Heart right ventricle (tissue), 16 donors: Measurements from ENCODE around the gene SRGN. TPM values are rescaled to one million over a fixed set of nuclear protein-coding genes. Genes with fewer than 3 reads are reported as not detected.

Experiments used
- ATAC-seq, 8 donors: fragments of 200-7000 bp; cut with Tn5 transposase; one replicate each; pipeline ENCODE4 v1.9.1; 2020; ENCODE audit warnings: mild to moderate bottlenecking in 8 of 8, moderate library complexity in 8 of 8, moderate number of reproducible peaks in 1 of 8
- DNase-seq, 2 donors: peaks; one replicate each; pipeline ENCODE4 v3.0.0-alpha.2; 2020
- H3K27ac ChIP-seq, 10 donors: fragments of 200-600 bp; sonication (generic) in 2 of 10; one replicate each; pipeline versions ENCODE4 v1.5.0 to v1.8.0; 2020 to 2022; ENCODE audit warnings: mild to moderate bottlenecking in 3 of 10
- H3K27me3 ChIP-seq, 7 donors: fragments of 200-600 bp; one replicate each; pipeline ENCODE4 v1.8.0; 2021 to 2022; ENCODE audit warnings: mild to moderate bottlenecking in 2 of 7
- H3K36me3 ChIP-seq, 9 donors: fragments of 200-600 bp; sonication (generic) in 1 of 9; one replicate each; pipeline versions ENCODE4 v1.5.0 to v1.8.0; 2020 to 2022; ENCODE audit warnings: mild to moderate bottlenecking in 2 of 9
- H3K4me1 ChIP-seq, 9 donors: fragments of 200-600 bp; sonication (generic) in 1 of 9; one replicate each; pipeline versions ENCODE4 v1.5.0 to v1.8.0; 2020 to 2022; ENCODE audit warnings: mild to moderate bottlenecking in 4 of 9
- H3K4me3 ChIP-seq, 10 donors: fragments of 200-600 bp; sonication (generic) in 2 of 10; one replicate each; pipeline versions ENCODE4 v1.5.0 to v1.8.0; 2020 to 2022; ENCODE audit warnings: mild to moderate bottlenecking in 7 of 10, moderate library complexity in 2 of 10
- H3K9me3 ChIP-seq, 11 donors: fragments of 200-600 bp in 10 of 11; sonication (generic) in 2 of 11; one replicate each; pipeline versions ENCODE4 v1.5.0 to v1.8.0; 2013 to 2022; ENCODE audit warnings: mild to moderate bottlenecking in 2 of 11, control low read depth in 1 of 11, moderate library complexity in 1 of 11
- CTCF ChIP-seq, 9 donors: fragments of 200-600 bp; sonication (generic) in 2 of 9; IDR thresholded peaks; one replicate each; pipeline versions ENCODE4 v1.5.0 to v1.8.0; 2021 to 2022; ENCODE audit warnings: antibody characterized with exemption in 9 of 9, mild to moderate bottlenecking in 5 of 9, moderate library complexity in 1 of 9
- WGBS, 2 donors: extraction: QIAGEN DNeasy Blood & Tissue Kit; methylation state at CpG; one replicate each; pipeline ENCODE4 v1.1.7; 2013; ENCODE audit warnings: inconsistent platforms in 1 of 2; 5-methylcytosine and 5-hydroxymethylcytosine counted together
- intact Hi-C, 10 donors: fragments of 100-400 bp; cut with DNase I; formaldehyde crosslinking; loops; one replicate each; pipeline versions ENCODE4 v1.11.1 to v1.14.2; 2022
- polyA plus RNA-seq, 2 donors: library from polyadenylated mRNA; stranded (reverse); fragments of 200-250 nt; gene quantifications; one replicate each; pipeline ENCODE4 v1.2.3, GENCODE V29; 2013
- total RNA-seq, 10 donors: library from RNA; stranded (reverse); fragmentation: NEBNext Ultra II Directional in 3 of 10; extraction: Animal tissue kit (Norgen Biotek cat#: 25700) in 3 of 10; gene quantifications; one replicate each; pipeline versions ENCODE4 v1.2.1 to v1.2.4, GENCODE V29; 2021 to 2023
- donor health status: Arrhythmogenic right ventricular cardiomyopathy.
- donor health status: ischemic (EF 13 %, LVEDD 7.1; RV severe dilation, severe dysfunction).
- donor health status: healthy with polysubstance abuse.
- donor health status: DM: no; HTN: yes; CAD: no.
- donor health status: DM: no; HTN: no; CAD: no.
- donor health status: ischemic (EF 25% LVEDD 6.9; RV normal size, moderate dysfunction).
- donor health status: ischemic (EF 25% LVEDD 5.7; RV mildly dilated, moderate dysfunction).
- donor health status: healthy.
- donor health status: DM: yes; HTN: yes; CAD: no.
- donor health status: Ischemic cardiomyopathy.
- donor health status: ischemic (EF 35%, LVEDD 5.7; RV mildly dilated, moderate dysfunction).
- donor health status: nonischemic (EF 11% LVEDD 7.7; RV severe dilation, severe dysfunction).
- donor health status: DM: yes; HTN: yes; CAD: no.
- donor health status: PGD.
- donor health status: ischemic (EF 29% LVEDD 5.4; RV normal size, mild dysfunction).
- donor health status: nonischemic (EF 23%, LVEDD 6.1; RV moderate dilation, normal function).

SRGN gene
- total and polyA plus RNA-seq, 12 donors, result 23.1 to 156 (median 51.8) TPM

- intact Hi-C loops, result loop anchor here in 1 of 10 donors (5.0 kb wide), 1 partner anchor 36 kb away; no protein-coding TSS in a partner anchor
- peak overlapping the region in 6 of 10 donors; percentile 50 to 94 (median 72) for H3K27ac ChIP-seq
- 72 to 76% methylated on average over 8 of the region's 8 CpGs for WGBS, 2 donors
Observed at GRCh38 chr10:69048103-69048502, 39.8 kb upstream of the SRGN start.

GRCh38 chr10:69049566-69049961, 38.3 kb upstream of the SRGN start:
- intact Hi-C loops, result loop anchor here in 1 of 10 donors (5.0 kb wide), 1 partner anchor 37 kb away; no protein-coding TSS in a partner anchor
- H3K27ac ChIP-seq, result peak overlapping the region in 6 of 10 donors; percentile 3 to 94 (median 66)
- WGBS, 2 donors, result 74 to 75% methylated on average over 6 of the region's 6 CpGs
- H3K27me3 ChIP-seq, result no peaks in the 10 kb centered on the region
- peaks cover 0 to 96% (median 7%) of the 10 kb centered on the region in 9 donors for H3K4me1 ChIP-seq
- no peaks in the 10 kb centered on the region for H3K9me3 ChIP-seq
- DNase-seq, result no peak
- no peak for TF ChIP-seq CTCF (IDR thresholded peaks at IDR 0.05)
- no peaks in the 10 kb centered on the region for H3K36me3 ChIP-seq
- peak in 1 of 8 donors; percentile 13 for ATAC-seq
- H3K4me3 ChIP-seq, result no peak overlapping the region

More at GRCh38 chr10:69048103-69048502, 39.8 kb upstream of the SRGN start:
- no peaks in the 10 kb centered on the region for H3K27me3 ChIP-seq
- H3K4me3 ChIP-seq, result no peak overlapping the region
- ATAC-seq (peak; percentile 56 to 70 (median 62)), DNase-seq (peak in 1 of 2 donors; percentile 50)
- H3K9me3 ChIP-seq, result no peaks in the 10 kb centered on the region
- no peaks in the 10 kb centered on the region for H3K36me3 ChIP-seq
- peaks cover 0 to 92% (median 7%) of the 10 kb centered on the region in 9 donors for H3K4me1 ChIP-seq
- no peak for TF ChIP-seq CTCF (IDR thresholded peaks at IDR 0.05)

GRCh38 chr10:69051303-69051702, 36.6 kb upstream of the SRGN start:
- H3K27ac ChIP-seq, result peak overlapping the region in 6 of 10 donors; percentile 41 to 94 (median 78)
- no peak for DNase-seq

More at GRCh38 chr10:69051303-69051702, 36.6 kb upstream of the SRGN start:
- intact Hi-C loops, result loop anchor here in 2 of 10 donors (5.0 kb wide), 2 partner anchors 36 to 44 kb away; partner anchors contain the start of gene SRGN (in 1 of the 2)
- peaks cover 0 to 93% (median 12%) of the 10 kb centered on the region in 9 donors for H3K4me1 ChIP-seq
- no peaks in the 10 kb centered on the region for H3K36me3 ChIP-seq
- 49 to 65% methylated on average over 3 of the region's 3 CpGs for WGBS, 2 donors
- H3K4me3 ChIP-seq, result no peak overlapping the region
- H3K9me3 ChIP-seq, result no peaks in the 10 kb centered on the region
- peak in 7 of 8 donors; percentile 36 to 62 (median 40) for ATAC-seq
- H3K27me3 ChIP-seq, result no peaks in the 10 kb centered on the region
- no peak for TF ChIP-seq CTCF (IDR thresholded peaks at IDR 0.05)
